Sigmoid colon (tissue), 7 donors: ENCODE results near the gene EIPR1. TPM values are rescaled to one million over a fixed set of nuclear protein-coding genes. Genes with fewer than 3 reads are reported as not detected.

ENCODE experiments used
- DNase-seq: peaks from one replicate; pipeline ENCODE4 v3.0.0-alpha.2; 2019
- H3K27ac ChIP-seq, 4 donors: fragments of 200-600 bp; sonication (generic); one replicate each; pipeline ENCODE4 v1.5.1; 2016 to 2019; ENCODE audit warnings: mild to moderate bottlenecking in 1 of 4
- H3K27me3 ChIP-seq, 3 donors: fragments of 200-600 bp; sonication (generic); one replicate each; pipeline ENCODE4 v1.5.1; 2019; ENCODE audit warnings: mild to moderate bottlenecking in 1 of 3
- H3K36me3 ChIP-seq, 4 donors: fragments of 200-600 bp; sonication (generic); one replicate each; pipeline ENCODE4 v1.5.1; 2016 to 2019
- H3K4me1 ChIP-seq, 4 donors: fragments of 200-600 bp; sonication (generic); one replicate each; pipeline ENCODE4 v1.5.1; 2017 to 2019
- H3K4me3 ChIP-seq, 4 donors: fragments of 200-600 bp; sonication (generic); one replicate each; pipeline ENCODE4 v1.5.1; 2017 to 2019; ENCODE audit warnings: mild to moderate bottlenecking in 2 of 4, moderate library complexity in 1 of 4
- H3K9me3 ChIP-seq, 4 donors: fragments of 200-600 bp in 3 of 4; sonication (generic) in 3 of 4; one replicate each; pipeline versions ENCODE4 v1.5.1 to v1.6.1; 2013 to 2019
- EP300 ChIP-seq, 4 donors: sonication (generic); formaldehyde crosslinking; IDR thresholded peaks; one replicate each; pipeline ENCODE4 v1.6.1; 2017; ENCODE audit warnings: antibody characterized with exemption in 4 of 4
- POLR2A ChIP-seq, 2 donors: fragments of 450-650 bp; IDR thresholded peaks; one replicate each; pipeline ENCODE4 v1.6.1; 2016; ENCODE audit warnings: antibody characterized with exemption in 2 of 2, mild to moderate bottlenecking in 2 of 2, moderate library complexity in 2 of 2
- POLR2AphosphoS5 ChIP-seq, 4 donors: sonication (generic); formaldehyde crosslinking; IDR thresholded peaks; one replicate each; pipeline ENCODE4 v1.6.1; 2017; ENCODE audit warnings: antibody characterized with exemption in 4 of 4
- WGBS, 2 donors: extraction: QIAGEN DNeasy Blood & Tissue Kit; methylation state at CpG; one replicate each; pipeline ENCODE4 v1.1.7; 2013; 5-methylcytosine and 5-hydroxymethylcytosine counted together
- intact Hi-C: fragments of 100-400 bp; cut with DNase I; formaldehyde crosslinking; loops from one replicate; pipeline ENCODE4 v1.15.1; 2023
- polyA plus RNA-seq, 3 donors: library from polyadenylated mRNA; stranded (reverse); fragments of 200-250 nt; gene quantifications; one replicate each; pipeline ENCODE4 v1.2.3, GENCODE V29; 2013
- total RNA-seq, 4 donors: library from RNA; depleted of rRNA; stranded (reverse); fragments of >200 nt; gene quantifications; one replicate each; pipeline ENCODE4 v1.1.0, GENCODE V29; 2016
- TF ChIP-seq, protein P1 (sequence below), 4 experiments: fragments of 450-650 bp in 3 of 4; fragments of 200-600 bp in 1 of 4; IDR thresholded peaks; one replicate each; pipeline ENCODE4 v1.5.1; 2016 to 2019; ENCODE audit warnings: antibody characterized with exemption in 4 of 4, mild to moderate bottlenecking in 3 of 4, moderate library complexity in 2 of 4
- donor health status: healthy with polysubstance abuse.
- donor health status: Bipolar disorder and iron deficiency.
- donor health status: healthy.

Gene EIPR1
- total and polyA plus RNA-seq, 7 donors = 12.2 to 27.0 (median 20.0) TPM

DNA sequence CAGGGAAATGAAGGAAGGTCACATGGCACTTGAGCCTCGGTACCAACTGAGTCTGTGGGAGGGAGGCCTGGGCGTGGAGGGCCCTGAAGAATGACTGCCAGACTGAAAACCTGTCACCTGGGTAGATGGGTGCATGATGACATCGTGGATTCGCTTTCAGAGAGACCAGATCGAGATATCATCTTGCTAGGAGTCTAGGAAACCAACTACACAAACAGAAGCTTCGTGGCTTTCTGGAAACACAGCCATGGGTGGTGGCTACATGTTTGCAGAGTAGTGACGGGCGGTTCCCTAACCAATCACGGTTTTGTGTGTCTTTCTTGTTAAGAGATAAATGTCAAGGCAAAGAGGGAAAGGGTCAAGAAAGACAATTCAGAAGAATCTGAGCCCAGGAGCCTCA lies 155.0 kb downstream of the EIPR1 start:
- 76 to 82% methylated on average over 9 of the region's 9 CpGs for WGBS, 2 donors
- no peak for TF ChIP-seq POLR2A (IDR thresholded peaks at IDR 0.05)
- no peak for TF ChIP-seq EP300 (IDR thresholded peaks at IDR 0.05)
- TF ChIP-seq, protein P1, sequence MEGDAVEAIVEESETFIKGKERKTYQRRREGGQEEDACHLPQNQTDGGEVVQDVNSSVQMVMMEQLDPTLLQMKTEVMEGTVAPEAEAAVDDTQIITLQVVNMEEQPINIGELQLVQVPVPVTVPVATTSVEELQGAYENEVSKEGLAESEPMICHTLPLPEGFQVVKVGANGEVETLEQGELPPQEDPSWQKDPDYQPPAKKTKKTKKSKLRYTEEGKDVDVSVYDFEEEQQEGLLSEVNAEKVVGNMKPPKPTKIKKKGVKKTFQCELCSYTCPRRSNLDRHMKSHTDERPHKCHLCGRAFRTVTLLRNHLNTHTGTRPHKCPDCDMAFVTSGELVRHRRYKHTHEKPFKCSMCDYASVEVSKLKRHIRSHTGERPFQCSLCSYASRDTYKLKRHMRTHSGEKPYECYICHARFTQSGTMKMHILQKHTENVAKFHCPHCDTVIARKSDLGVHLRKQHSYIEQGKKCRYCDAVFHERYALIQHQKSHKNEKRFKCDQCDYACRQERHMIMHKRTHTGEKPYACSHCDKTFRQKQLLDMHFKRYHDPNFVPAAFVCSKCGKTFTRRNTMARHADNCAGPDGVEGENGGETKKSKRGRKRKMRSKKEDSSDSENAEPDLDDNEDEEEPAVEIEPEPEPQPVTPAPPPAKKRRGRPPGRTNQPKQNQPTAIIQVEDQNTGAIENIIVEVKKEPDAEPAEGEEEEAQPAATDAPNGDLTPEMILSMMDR (IDR thresholded peaks at IDR 0.05) = no peak
- no peak for TF ChIP-seq POLR2AphosphoS5 (IDR thresholded peaks at IDR 0.05)
- H3K9me3 ChIP-seq = peaks cover 0 to 4% (median under 1%) of the 10 kb centered on the region in 4 donors
- intact Hi-C loops = no loop called here
- no peak for DNase-seq
- no peaks in the 10 kb centered on the region for H3K36me3 ChIP-seq
- H3K27ac ChIP-seq = no peak overlapping the region
- no peaks in the 10 kb centered on the region for H3K4me1 ChIP-seq
- H3K4me3 ChIP-seq = no peak overlapping the region
- H3K27me3 ChIP-seq = no peaks in the 10 kb centered on the region

DNA sequence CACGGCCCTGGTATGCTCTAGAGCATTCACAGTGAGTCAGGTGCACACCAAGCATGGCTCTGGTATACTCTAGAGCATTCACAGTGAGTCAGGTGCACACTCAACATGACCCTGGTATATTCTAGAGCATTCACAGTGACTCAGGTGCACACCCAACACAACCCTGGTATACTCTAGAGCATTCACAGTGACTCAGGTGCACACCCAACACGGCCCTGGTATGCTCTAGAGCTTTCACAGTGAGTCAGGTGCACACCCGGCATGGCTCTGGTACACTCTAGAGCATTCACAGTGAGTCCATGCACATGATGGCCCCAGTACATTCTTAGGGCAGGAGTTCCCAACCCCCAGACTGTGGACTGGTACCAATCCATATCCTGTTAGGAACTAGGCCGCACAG lies 158.1 kb downstream of the EIPR1 start:
- peaks cover 0 to 4% (median under 1%) of the 10 kb centered on the region in 4 donors for H3K9me3 ChIP-seq
- intact Hi-C loops = no loop called here
- H3K4me3 ChIP-seq = no peak overlapping the region
- no peaks in the 10 kb centered on the region for H3K4me1 ChIP-seq
- DNase-seq = no peak
- no peak overlapping the region for H3K27ac ChIP-seq
- 94 to 97% methylated on average over 4 of the region's 4 CpGs for WGBS, 2 donors
- H3K27me3 ChIP-seq = no peaks in the 10 kb centered on the region
- TF ChIP-seq POLR2A (IDR thresholded peaks at IDR 0.05) (no peak), POLR2AphosphoS5 (IDR thresholded peaks at IDR 0.05) (no peak), EP300 (IDR thresholded peaks at IDR 0.05) (no peak)
- TF ChIP-seq, protein P1 (IDR thresholded peaks at IDR 0.05) = no peak
- H3K36me3 ChIP-seq = no peaks in the 10 kb centered on the region

DNA sequence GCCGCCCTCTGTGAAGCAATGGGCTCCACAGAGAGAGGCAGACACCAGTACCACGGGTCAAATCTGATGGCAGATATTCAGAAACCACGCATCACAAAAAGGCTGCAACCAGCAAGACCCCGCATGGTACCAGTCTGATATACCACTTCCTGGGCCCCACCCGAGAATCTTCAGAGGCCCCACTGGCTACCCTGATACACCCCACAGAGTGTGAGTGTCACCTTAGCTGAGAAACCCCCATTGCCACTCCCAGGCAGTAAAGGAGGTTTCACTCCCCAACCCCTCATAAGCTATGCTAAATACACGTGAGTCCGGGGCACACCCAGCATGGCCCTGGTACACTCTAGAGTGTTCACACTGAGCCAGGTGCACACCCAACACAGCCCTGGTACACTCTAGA lies 160.0 kb downstream of the EIPR1 start:
- Histone ChIP-seq H3K4me3 (no peak overlapping the region), H3K9me3 (peaks cover 0 to 4% (median 0%) of the 10 kb centered on the region in 4 donors), H3K36me3 (no peaks in the 10 kb centered on the region), H3K27me3 (no peaks in the 10 kb centered on the region), H3K27ac (no peak overlapping the region), H3K4me1 (no peaks in the 10 kb centered on the region)
- intact Hi-C loops = no loop called here
- 79 to 81% methylated on average over 7 of the region's 7 CpGs for WGBS, 2 donors
- DNase-seq = no peak
- TF ChIP-seq, protein P1 (IDR thresholded peaks at IDR 0.05) = no peak
- TF ChIP-seq POLR2A (IDR thresholded peaks at IDR 0.05) = no peak
- no peak for TF ChIP-seq POLR2AphosphoS5 (IDR thresholded peaks at IDR 0.05)
- no peak for TF ChIP-seq EP300 (IDR thresholded peaks at IDR 0.05)

DNA sequence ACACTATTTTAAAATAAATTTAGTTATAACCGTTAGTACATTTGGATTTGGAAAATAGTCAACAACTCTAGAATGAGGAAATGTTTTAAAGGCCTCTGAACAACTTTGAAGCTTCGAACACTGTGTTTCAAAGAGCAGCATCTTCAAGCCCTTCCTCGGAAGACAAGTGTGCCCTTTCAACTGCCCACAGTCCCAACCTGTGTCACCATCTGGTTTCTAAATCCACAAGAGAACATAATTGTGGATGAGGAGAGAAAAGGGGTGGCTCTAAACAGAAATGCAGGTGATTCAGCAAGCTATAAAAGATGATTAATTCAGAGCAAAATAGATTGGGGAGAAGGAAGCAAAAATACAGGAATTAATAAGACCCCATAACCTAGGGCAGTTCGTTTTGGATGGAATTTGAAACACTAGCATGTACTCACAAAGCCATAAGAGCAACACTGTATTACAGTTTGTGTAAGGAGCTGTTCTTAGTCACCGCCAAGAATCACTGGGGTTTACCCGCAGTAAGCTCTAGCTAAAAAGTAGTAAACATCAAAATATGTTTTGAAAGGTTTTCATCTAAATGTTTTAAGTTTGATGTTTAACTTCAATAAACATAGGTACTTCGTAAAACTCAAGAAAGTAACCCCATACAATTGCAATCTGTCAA lies 160.7 kb downstream of the EIPR1 start:
- Histone ChIP-seq H3K4me3 (no peak overlapping the region), H3K36me3 (peaks cover 0 to 4% (median 0%) of the 10 kb centered on the region in 4 donors), H3K9me3 (peaks cover 0 to 2% (median 0%) of the 10 kb centered on the region in 4 donors), H3K4me1 (no peaks in the 10 kb centered on the region), H3K27ac (no peak overlapping the region), H3K27me3 (no peaks in the 10 kb centered on the region)
- TF ChIP-seq, protein P1 (IDR thresholded peaks at IDR 0.05) = no peak
- TF ChIP-seq POLR2A (IDR thresholded peaks at IDR 0.05) (no peak), EP300 (IDR thresholded peaks at IDR 0.05) (no peak), POLR2AphosphoS5 (IDR thresholded peaks at IDR 0.05) (no peak)
- intact Hi-C loops = no loop called here
- 90 to 93% methylated on average over 7 of the region's 7 CpGs for WGBS, 2 donors
- no peak for DNase-seq
